Measurements from ENCODE around the gene USP27X.

Gene USP27X

GRCh38 chrX:49910344-49910743 is 31.1 kb downstream of the USP27X start:
- TF ChIP-seq YY1 (IDR thresholded peaks at IDR 0.05; ENCODE audit: low read depth) = no peak
- no peak for TF ChIP-seq TEAD4 (IDR thresholded peaks at IDR 0.05)
- no peak for TF ChIP-seq CEBPB (IDR thresholded peaks at IDR 0.05)
- no peak for TF ChIP-seq EGR1 (IDR thresholded peaks at IDR 0.05)
- no peak for TF ChIP-seq REST (IDR thresholded peaks at IDR 0.05; ENCODE audit: low read depth)
- TF ChIP-seq RAD21 (IDR thresholded peaks at IDR 0.05; ENCODE audit: low read depth) = no peak
- no peak for TF ChIP-seq MAX (IDR thresholded peaks at IDR 0.05)
- no peak for TF ChIP-seq CREB1 (IDR thresholded peaks at IDR 0.05; ENCODE audit: low read depth)
- no peak for TF ChIP-seq ZBTB7A (IDR thresholded peaks at IDR 0.05; ENCODE audit: low read depth)
- no peak for TF ChIP-seq EP300 (IDR thresholded peaks at IDR 0.05; ENCODE audit: borderline replicate concordance)

GRCh38 chrX:49912086-49912485 is 32.8 kb downstream of the USP27X start:
- TF ChIP-seq TAF1 (IDR thresholded peaks at IDR 0.05; ENCODE audit: low read depth) (no peak), EGR1 (IDR thresholded peaks at IDR 0.05) (no peak), EP300 (IDR thresholded peaks at IDR 0.05; ENCODE audit: borderline replicate concordance) (no peak), USF1 (IDR thresholded peaks at IDR 0.05) (no peak), TEAD4 (IDR thresholded peaks at IDR 0.05) (no peak), CEBPB (IDR thresholded peaks at IDR 0.05) (no peak), ZBTB7A (IDR thresholded peaks at IDR 0.05; ENCODE audit: low read depth) (no peak), NFIC (IDR thresholded peaks at IDR 0.05) (no peak), YY1 (IDR thresholded peaks at IDR 0.05; ENCODE audit: low read depth) (no peak), MAX (IDR thresholded peaks at IDR 0.05) (no peak), FOXM1 (IDR thresholded peaks at IDR 0.05; ENCODE audit: borderline replicate concordance, low read depth) (no peak)

GRCh38 chrX:49912861-49913260 is 33.6 kb downstream of the USP27X start:
- TF ChIP-seq USF1 (IDR thresholded peaks at IDR 0.05) (no peak), REST (IDR thresholded peaks at IDR 0.05; ENCODE audit: low read depth) (no peak), FOXM1 (IDR thresholded peaks at IDR 0.05; ENCODE audit: borderline replicate concordance, low read depth) (no peak), TAF1 (IDR thresholded peaks at IDR 0.05; ENCODE audit: low read depth) (no peak), TCF12 (IDR thresholded peaks at IDR 0.05; ENCODE audit: low read depth) (no peak), NFIC (IDR thresholded peaks at IDR 0.05) (no peak), CEBPB (IDR thresholded peaks at IDR 0.05) (no peak), ZBTB7A (IDR thresholded peaks at IDR 0.05; ENCODE audit: low read depth) (no peak), EP300 (IDR thresholded peaks at IDR 0.05; ENCODE audit: borderline replicate concordance) (no peak), YY1 (IDR thresholded peaks at IDR 0.05; ENCODE audit: low read depth) (no peak), CREB1 (IDR thresholded peaks at IDR 0.05; ENCODE audit: low read depth) (no peak), TEAD4 (IDR thresholded peaks at IDR 0.05) (no peak), RAD21 (IDR thresholded peaks at IDR 0.05; ENCODE audit: low read depth) (no peak), MAX (IDR thresholded peaks at IDR 0.05) (no peak), EGR1 (IDR thresholded peaks at IDR 0.05) (no peak)

- peak; percentile 72 for TF ChIP-seq RAD21 (IDR thresholded peaks at IDR 0.05; ENCODE audit: low read depth)
- no peak for TF ChIP-seq TCF12 (IDR thresholded peaks at IDR 0.05; ENCODE audit: low read depth)
These were observed 36.3 kb downstream of the USP27X start for GRCh38 chrX:49915361-49916222.

- TF ChIP-seq RAD21 (IDR thresholded peaks at IDR 0.05; ENCODE audit: low read depth) = peak; percentile 38
- no peak for TF ChIP-seq ZBTB7A (IDR thresholded peaks at IDR 0.05; ENCODE audit: low read depth)
These were observed 40.3 kb downstream of the USP27X start for GRCh38 chrX:49919617-49920016.

- no peak for TF ChIP-seq TAF1 (IDR thresholded peaks at IDR 0.05; ENCODE audit: low read depth)
- TF ChIP-seq MAX (IDR thresholded peaks at IDR 0.05) = no peak
- no peak for TF ChIP-seq REST (IDR thresholded peaks at IDR 0.05; ENCODE audit: low read depth)
- no peak for TF ChIP-seq TEAD4 (IDR thresholded peaks at IDR 0.05)
- no peak for TF ChIP-seq EP300 (IDR thresholded peaks at IDR 0.05; ENCODE audit: borderline replicate concordance)
- no peak for TF ChIP-seq NFIC (IDR thresholded peaks at IDR 0.05)
- TF ChIP-seq CREB1 (IDR thresholded peaks at IDR 0.05; ENCODE audit: low read depth) = no peak
- no peak for TF ChIP-seq TCF12 (IDR thresholded peaks at IDR 0.05; ENCODE audit: low read depth)
- no peak for TF ChIP-seq FOXM1 (IDR thresholded peaks at IDR 0.05; ENCODE audit: borderline replicate concordance, low read depth)
- no peak for TF ChIP-seq CEBPB (IDR thresholded peaks at IDR 0.05)
These were observed 41.8 kb downstream of the USP27X start for GRCh38 chrX:49921109-49921508.
